GM18502 (cell line): ENCODE results near the gene PDGFC.

Experiments used
- ATAC-seq: cut with Tn5 transposase; IDR thresholded peaks from one replicate; pipeline ENCODE4 v1.9.1; 2021; ENCODE audit warnings: mild to moderate bottlenecking; ENCODE audit not compliant: unreplicated experiment, poor library complexity

The PDGFC gene

GRCh38 chr4:156838761-156839160 is 132.8 kb downstream of the PDGFC start:
- ATAC-seq, result no peak

DNA sequence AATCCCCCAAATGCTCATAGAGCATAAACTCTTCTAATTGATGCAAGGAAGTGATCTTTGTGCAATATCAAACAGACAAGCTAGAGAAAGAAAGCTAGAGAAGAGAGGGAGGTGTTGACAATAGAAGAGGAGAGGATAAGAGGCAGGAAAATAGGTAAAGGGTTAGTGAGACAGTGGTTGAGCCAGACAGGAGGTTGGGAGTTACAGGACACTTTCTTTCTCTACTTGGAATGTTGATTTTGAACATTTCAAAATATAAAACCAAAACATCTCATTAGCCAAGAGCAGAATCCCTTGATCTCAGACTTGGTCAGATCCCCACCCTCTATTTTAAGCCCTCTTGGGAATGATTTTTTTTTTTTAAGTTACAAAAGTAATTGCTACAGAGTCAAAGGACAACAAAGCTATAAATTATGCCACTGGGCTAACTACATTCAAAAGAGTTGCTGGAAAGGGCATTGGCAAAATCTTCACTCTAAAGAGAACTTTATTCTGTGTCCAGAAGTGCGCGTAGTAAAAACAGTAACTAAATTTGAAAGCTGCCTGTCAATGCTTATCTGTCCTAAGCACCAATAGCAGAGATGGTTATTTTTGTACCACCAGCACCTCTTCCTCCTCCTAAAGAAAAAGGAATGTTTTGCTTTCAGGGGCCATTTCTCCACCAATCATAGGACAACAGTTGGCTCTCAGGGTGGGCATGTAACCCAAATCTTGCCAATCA is 133.8 kb downstream of the PDGFC start:
- no peak for ATAC-seq

DNA sequence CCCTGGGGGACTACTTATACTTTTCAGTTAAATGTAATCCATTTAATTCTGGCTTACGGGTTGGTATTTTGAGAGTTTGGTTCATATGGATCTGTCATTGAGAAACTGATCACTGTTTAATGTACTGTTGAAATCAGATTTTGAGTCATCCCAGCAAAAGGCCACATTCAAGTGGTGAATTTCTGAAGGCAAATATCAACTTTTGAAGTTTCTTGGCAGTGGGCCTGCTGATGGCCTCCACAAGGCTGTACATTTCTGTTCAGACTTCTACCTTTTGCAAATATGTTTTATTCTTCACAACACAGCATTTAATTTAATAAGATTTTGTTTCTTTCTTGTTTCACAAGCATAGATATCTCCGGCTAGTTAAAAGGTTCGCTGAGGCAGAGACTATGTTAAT is 138.7 kb downstream of the PDGFC start:
- ATAC-seq, result no peak

GRCh38 chr4:156830351-156830750 is 141.2 kb downstream of the PDGFC start:
- no peak for ATAC-seq

DNA sequence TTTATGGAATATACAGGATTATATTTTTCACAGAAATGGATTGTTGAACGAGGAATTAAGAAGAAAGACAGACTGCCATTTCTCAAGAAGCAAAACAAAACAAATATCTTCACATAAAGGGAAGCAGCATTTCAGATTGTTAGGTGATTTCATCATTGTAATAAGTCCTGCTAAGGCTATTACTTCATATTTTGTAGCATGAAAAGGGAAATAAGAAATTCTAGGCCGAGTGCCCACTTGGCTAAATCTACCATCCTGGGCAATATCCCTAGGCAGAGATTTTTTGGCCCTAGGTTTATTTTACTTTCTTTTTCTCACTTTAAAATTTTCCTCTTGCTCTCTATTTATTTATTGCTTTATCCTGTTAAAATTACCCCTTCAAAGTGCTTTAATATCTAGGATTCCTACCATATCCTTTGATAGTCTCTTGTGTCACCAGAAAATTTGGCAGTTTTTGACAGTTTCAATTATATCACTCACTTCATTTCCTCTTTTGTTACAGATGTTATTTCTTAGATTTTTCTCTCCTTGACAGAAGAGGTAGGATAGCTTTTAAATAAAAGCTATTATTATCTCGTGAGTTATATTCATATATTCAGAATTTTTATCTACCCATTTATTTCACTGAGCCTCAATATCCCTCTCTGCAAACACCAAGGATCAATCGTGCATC is 142.3 kb downstream of the PDGFC start:
- no peak for ATAC-seq

DNA sequence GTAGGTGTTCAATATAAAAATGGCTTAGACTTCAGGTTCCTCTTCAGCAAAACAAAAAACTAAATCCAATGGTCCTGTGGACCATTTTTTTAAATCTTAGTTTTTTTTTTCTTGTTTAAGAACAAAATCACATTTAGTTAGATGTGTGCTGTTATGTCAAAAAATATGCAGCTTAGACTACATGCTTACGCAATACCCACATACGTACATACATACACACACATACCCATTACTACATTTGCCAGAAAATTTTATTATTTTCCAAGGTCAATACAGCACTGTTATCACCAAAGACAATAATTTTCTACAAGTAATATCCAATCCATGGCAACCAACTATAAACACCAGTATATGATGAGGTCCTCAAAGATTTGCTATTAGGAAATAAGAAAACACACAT is 144.1 kb downstream of the PDGFC start:
- ATAC-seq, result no peak

GRCh38 chr4:156825074-156825473 is 146.5 kb downstream of the PDGFC start:
- ATAC-seq, result no peak

GRCh38 chr4:156824451-156825060 is 147.0 kb downstream of the PDGFC start:
- ATAC-seq, result no peak

DNA sequence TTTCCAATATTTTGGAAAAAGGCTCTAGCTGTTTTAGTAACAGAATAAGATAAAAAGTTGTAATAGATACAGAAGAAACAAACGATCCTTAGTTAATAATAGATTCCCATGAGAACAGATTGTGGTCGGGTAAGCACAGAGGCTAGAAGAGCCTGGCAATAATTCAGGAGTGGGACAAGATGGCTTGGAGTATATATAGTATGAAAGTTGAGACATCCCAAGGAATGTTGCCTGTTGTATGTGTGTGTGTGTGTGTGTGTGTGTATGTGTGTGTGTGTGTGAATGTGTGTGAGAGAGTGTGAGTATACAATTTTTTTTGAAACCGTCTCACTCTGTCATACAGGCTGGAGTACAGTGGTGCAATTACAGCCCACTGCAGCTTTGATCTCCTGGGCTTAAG is 150.7 kb downstream of the PDGFC start:
- ATAC-seq, result no peak

DNA sequence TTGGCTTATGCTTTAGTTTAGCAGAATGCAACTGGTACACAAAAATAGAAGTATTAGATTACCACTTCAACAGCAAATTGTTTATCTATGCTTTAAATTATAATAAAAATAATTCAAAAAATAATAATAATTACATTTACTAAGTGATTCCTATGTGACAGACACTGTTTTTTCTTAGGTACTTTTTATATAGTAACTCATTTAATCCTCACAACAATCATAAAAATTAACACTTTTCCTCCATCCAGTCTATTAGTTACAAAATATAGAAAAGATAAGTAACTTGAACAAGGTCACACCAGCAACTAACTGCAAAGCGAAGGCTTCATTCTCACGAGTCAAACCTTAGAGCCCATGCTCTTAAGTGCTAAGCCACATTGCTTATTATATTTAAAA is 155.2 kb downstream of the PDGFC start:
- no peak for ATAC-seq

GRCh38 chr4:156815717-156816359 is 155.8 kb downstream of the PDGFC start:
- ATAC-seq, result no peak

GRCh38 chr4:156811963-156812362 is 159.6 kb downstream of the PDGFC start:
- no peak for ATAC-seq

- no peak for ATAC-seq
Observed at GRCh38 chr4:156811286-156811685, 160.3 kb downstream of the PDGFC start.

DNA sequence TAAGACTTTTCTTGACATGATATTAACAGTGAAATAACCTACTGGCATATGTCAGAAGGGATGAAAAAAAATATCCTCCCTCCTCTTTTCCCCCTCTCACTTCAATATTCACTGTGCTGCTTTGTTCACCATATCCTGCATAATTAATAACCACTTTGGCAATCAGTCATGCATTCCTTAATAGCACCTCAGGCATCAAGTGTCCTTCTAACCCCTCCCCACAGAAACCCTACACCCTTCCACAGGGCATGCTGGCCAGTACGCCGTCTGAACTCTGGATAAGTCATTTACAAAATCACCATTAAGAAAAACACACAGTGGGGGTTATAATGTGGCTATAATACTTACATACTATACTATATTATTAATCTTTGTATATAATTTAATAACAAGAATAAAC is 165.9 kb downstream of the PDGFC start:
- no peak for ATAC-seq

DNA sequence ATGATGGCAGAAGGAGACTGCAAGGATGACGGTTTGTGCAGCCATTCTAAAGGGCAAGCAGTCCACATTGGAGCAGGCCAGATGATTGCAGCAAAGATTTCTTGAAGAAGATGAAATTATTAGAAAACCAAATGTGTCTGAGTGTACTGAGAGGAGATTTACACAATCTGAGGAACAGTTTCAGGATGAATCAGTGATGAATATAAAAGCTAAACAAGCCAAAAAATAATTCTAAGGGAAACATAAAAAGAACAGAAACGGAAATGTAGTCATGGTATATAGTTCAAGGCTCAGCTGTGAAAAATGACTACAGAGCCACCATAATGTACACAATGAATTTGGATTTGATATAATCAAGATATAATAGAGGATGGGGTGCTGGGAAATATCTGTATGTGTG is 168.5 kb downstream of the PDGFC start:
- no peak for ATAC-seq

- no peak for ATAC-seq
Observed at GRCh38 chr4:156800463-156800862, 171.1 kb downstream of the PDGFC start.

- ATAC-seq, result no peak
Observed at GRCh38 chr4:156799121-156799589, 172.4 kb downstream of the PDGFC start.

- ATAC-seq, result no peak
Observed at GRCh38 chr4:156798438-156798837, 173.2 kb downstream of the PDGFC start.

- ATAC-seq, result no peak
Observed at GRCh38 chr4:156797206-156797605, 174.4 kb downstream of the PDGFC start.

DNA sequence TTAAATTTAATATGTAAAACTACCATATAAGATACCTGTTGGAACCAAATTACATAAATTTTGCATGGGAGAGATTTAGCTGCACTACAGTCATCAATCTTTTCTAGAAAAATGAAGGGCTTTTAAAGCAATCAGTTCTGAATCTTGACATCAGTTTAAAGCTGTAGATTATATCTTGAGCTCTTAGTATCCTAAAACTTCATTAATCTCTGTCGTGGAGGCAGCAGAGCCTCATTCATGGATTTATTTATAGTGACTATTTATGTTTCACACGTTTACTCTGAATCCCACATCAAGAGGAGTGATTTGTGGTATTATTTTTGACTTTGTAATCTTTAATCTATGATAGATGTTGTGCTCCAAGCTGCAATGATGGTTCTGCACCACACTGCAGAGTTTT is 175.9 kb downstream of the PDGFC start:
- ATAC-seq, result no peak

DNA sequence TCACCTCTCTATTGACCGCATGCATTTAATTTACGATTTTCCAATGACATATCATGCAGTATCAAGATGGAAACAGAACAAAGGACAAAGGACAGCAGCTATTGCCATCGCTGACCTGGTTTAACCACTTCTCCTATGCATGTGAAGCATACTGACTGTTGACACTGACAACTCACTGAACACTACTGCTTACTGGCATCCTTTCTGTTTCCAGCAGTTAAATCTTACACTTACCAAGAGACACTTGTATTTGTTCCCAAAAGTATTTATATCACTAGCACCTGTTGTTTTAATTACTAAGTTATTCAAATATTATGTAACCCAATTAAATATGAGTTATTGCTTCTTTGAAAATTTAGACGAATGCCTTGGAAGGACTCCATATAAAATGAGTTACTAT is 176.7 kb downstream of the PDGFC start:
- no peak for ATAC-seq
